C4-2B (cell line): ENCODE data around the gene ARHGEF2.

Source experiments
- ZFX ChIP-seq: fragments of 450-650 bp; IDR thresholded peaks from 2 replicates; pipeline ENCODE4 v1.6.1; 2017
- TF ChIP-seq, protein P1 (sequence below): fragments of 450-650 bp; conservative IDR thresholded peaks from 2 replicates; pipeline ENCODE4 v1.5.1; 2017; ENCODE audit warnings: mild to moderate bottlenecking

DNA sequence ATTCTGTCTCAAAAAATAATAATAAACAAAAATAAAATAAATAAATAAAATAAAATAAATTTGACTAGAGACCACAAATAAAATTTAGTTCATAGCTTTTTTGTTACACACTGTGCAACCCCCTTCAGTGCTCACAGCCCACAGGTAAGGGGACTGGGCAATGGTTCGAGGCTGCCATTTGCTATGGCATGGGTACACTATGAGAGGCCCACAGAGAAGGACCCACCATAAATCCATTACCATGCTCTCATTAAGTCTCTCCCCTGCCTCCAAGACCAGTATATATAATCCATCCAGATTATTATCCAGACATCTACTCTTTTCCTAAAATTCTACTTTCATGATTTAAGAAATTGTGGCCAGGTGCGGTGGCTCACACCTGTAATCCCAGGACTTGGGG, 58.5 kb downstream of the ARHGEF2 start:
- TF ChIP-seq, protein P1, sequence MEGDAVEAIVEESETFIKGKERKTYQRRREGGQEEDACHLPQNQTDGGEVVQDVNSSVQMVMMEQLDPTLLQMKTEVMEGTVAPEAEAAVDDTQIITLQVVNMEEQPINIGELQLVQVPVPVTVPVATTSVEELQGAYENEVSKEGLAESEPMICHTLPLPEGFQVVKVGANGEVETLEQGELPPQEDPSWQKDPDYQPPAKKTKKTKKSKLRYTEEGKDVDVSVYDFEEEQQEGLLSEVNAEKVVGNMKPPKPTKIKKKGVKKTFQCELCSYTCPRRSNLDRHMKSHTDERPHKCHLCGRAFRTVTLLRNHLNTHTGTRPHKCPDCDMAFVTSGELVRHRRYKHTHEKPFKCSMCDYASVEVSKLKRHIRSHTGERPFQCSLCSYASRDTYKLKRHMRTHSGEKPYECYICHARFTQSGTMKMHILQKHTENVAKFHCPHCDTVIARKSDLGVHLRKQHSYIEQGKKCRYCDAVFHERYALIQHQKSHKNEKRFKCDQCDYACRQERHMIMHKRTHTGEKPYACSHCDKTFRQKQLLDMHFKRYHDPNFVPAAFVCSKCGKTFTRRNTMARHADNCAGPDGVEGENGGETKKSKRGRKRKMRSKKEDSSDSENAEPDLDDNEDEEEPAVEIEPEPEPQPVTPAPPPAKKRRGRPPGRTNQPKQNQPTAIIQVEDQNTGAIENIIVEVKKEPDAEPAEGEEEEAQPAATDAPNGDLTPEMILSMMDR: no peak
- no peak for TF ChIP-seq ZFX
